B cell (primary cell): ENCODE results near the gene DYDC1.

Source experiments
- EZH2 ChIP-seq: IDR thresholded peaks from 2 replicates; pipeline ENCODE4 v1.6.1; 2012; ENCODE audit warnings: borderline replicate concordance, low read depth, mild to moderate bottlenecking, moderate library complexity, low read length; ENCODE audit not compliant: insufficient read depth, poor library complexity, severe bottlenecking
- TF ChIP-seq, protein P1 (sequence below): fragments of 200-600 bp; IDR thresholded peaks from one replicate; pipeline ENCODE4 v1.8.0; 2022; ENCODE audit warnings: antibody characterized with exemption, mild to moderate bottlenecking

DNA sequence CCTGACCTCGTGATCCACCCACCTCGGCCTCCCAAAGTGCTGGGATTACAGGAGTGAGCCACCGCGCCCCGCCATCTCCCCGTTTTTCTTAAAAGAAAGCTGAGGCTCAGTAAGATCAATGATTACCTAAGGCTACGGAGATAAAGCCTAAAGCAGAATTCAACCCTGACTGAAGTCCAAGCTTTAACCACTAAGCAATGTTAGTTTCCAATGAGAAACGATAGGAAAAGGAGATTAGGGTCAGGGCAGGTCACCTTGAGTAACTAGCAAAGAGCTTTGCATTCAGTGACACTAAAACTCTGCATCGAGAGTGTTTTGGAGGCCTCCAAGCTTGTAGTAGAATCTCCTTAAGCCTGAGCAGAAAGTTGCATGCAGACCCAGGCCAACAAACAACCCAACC lies 34.2 kb upstream of the DYDC1 start:
- TF ChIP-seq, protein P1, sequence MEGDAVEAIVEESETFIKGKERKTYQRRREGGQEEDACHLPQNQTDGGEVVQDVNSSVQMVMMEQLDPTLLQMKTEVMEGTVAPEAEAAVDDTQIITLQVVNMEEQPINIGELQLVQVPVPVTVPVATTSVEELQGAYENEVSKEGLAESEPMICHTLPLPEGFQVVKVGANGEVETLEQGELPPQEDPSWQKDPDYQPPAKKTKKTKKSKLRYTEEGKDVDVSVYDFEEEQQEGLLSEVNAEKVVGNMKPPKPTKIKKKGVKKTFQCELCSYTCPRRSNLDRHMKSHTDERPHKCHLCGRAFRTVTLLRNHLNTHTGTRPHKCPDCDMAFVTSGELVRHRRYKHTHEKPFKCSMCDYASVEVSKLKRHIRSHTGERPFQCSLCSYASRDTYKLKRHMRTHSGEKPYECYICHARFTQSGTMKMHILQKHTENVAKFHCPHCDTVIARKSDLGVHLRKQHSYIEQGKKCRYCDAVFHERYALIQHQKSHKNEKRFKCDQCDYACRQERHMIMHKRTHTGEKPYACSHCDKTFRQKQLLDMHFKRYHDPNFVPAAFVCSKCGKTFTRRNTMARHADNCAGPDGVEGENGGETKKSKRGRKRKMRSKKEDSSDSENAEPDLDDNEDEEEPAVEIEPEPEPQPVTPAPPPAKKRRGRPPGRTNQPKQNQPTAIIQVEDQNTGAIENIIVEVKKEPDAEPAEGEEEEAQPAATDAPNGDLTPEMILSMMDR: no peak
- no peak for TF ChIP-seq EZH2
